ENCODE measurements around the gene NDUFS1. TPM values are rescaled to one million over a fixed set of nuclear protein-coding genes. Genes with fewer than 3 reads are reported as not detected.

The NDUFS1 gene
- total and polyA plus RNA-seq, 2 of the 8 experiments (the other 6 are each of a cell fraction or from before 2014, with no cell fraction given): 42.1 to 97.0 TPM

DNA sequence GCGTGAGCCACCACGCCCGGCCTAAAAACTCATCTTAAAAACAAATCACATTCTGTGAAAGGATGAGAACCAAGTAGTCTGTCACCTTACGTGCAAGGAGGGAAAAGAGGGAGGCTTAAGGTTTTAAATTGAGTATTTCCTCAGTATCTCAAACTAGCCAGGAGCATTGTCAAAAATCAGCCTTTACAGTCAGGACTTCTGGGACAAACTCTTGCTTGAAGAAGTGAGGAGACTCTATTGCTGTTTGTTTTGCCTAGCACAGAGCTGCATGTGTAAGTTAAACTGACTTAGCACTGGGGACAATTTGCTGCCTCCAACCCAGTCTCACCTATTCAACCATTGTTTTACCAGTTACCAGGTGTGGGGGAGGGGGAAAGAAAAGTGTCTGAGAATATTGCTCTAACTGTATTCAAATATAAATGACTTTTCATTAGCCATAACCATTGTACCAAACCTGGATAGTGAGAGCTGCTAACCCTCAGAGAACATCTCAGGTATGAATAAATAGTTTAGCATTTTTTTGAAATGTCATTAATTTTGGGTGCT, 76.9 kb downstream of the NDUFS1 start:
- no peaks in the 10 kb centered on the region; a peak in 1 of 8 replicates for H3K36me3 ChIP-seq (ENCODE audit: control insufficient read depth in 2 of 4, insufficient read depth in 4 of 4, low read length in 3 of 4)
- H2BK15ac ChIP-seq (ENCODE audit: low read length): no peak overlapping the region
- H4K91ac ChIP-seq (replicated peaks; ENCODE audit: insufficient read length, low read length): peak overlapping the region; percentile 91
- no peak overlapping the region for H4K8ac ChIP-seq (ENCODE audit: extremely low read depth, insufficient read depth, low read length)
- H3K4me2 ChIP-seq (ENCODE audit: insufficient read depth in 1 of 2, low read depth in 2 of 2, low read length in 2 of 2): peak overlapping the region; percentile 75 to 90
- H4K5ac ChIP-seq (ENCODE audit: insufficient read length, low read depth, low read length): peak overlapping the region; percentile 91
- no peak overlapping the region for H2AFZ ChIP-seq (ENCODE audit: low read length)
- H4K20me1 ChIP-seq (replicated peaks in 1 of 2; ENCODE audit: control insufficient read depth in 1 of 2, insufficient read depth in 2 of 2, low read length in 2 of 2): no peaks in the 10 kb centered on the region
- H3K27ac ChIP-seq (ENCODE audit: low read depth, low read length): peak overlapping the region; percentile 73; the same call in 1 of the 2 replicates
- POLR2A ChIA-PET (ENCODE audit: partially characterized antibody): interaction anchor here (1.0 to 3.5 kb wide), 5 partner anchors 10 to 110 kb away, joined by 3 to 34 read pairs (median 5); partner anchors contain the start of genes EEF1B2 and NDUFS1
- H3K79me2 ChIP-seq (ENCODE audit: control insufficient read depth in 1 of 2, insufficient read depth in 2 of 2, low read length in 2 of 2): peaks cover 0 to 69% of the 10 kb centered on the region in 2 experiments; a peak in 3 of 4 replicates
- peak overlapping the region; percentile 96 for H2BK120ac ChIP-seq (replicated peaks; ENCODE audit: low read depth, low read length)
- no peak overlapping the region for H3K14ac ChIP-seq (ENCODE audit: insufficient read length)
- peaks cover 8% of the 10 kb centered on the region for H3K23me2 ChIP-seq (ENCODE audit: low read depth, low read length)
- H3K9me3 ChIP-seq (ENCODE audit: insufficient read depth in 2 of 2, low read depth in 1 of 2, low read length in 1 of 2): no peaks in the 10 kb centered on the region
- no peak overlapping the region for H3K56ac ChIP-seq (replicated peaks; ENCODE audit: insufficient read length, low read depth, low read length)
- peak overlapping the region; percentile 3 to 99 (median 94); a peak in 6 of 8 replicates for H3K4me3 ChIP-seq (ENCODE audit: extremely low read depth in 1 of 4, insufficient read depth in 2 of 4, low read depth in 3 of 4, low read length in 4 of 4)
- no peaks in the 10 kb centered on the region; the same call in 1 of the 2 replicates for H3K79me1 ChIP-seq (ENCODE audit: low read depth, low read length)
- peak overlapping the region; percentile 63 for H3K4ac ChIP-seq (replicated peaks; ENCODE audit: insufficient read length, low read depth, low read length)
- CTCF ChIA-PET (ENCODE audit: partially characterized antibody): interaction anchor here (2.2 kb wide), 1 partner anchor 77 kb away, joined by 6 read pairs; no protein-coding TSS in a partner anchor
- peaks cover 4 to 25% (median 18%) of the 10 kb centered on the region in 4 experiments; a peak in 6 of 7 replicates for H3K4me1 ChIP-seq (replicated peaks in 1 of 4; ENCODE audit: control insufficient read depth in 3 of 4, insufficient read depth in 4 of 4, low read length in 3 of 4)
- no peak for DNase-seq (ENCODE audit: low read depth in 1 of 2, low spot score in 2 of 2)
- peak overlapping the region in 2 of 4 experiments; percentile 37 to 49; a peak in 3 of 7 replicates for H3K9ac ChIP-seq (replicated peaks in 1 of 4; ENCODE audit: extremely low read depth in 1 of 4, low read depth in 3 of 4, low read length in 3 of 4)
- H3K18ac ChIP-seq (ENCODE audit: extremely low read depth, low read length): peak overlapping the region; percentile 82
- H2BK20ac ChIP-seq (ENCODE audit: low read length): peak overlapping the region; percentile 51; the same call in 1 of the 2 replicates
- H2BK12ac ChIP-seq (ENCODE audit: low read depth, low read length): peak overlapping the region; percentile 61; the same call in 1 of the 2 replicates
- no peak overlapping the region for H2AK5ac ChIP-seq (ENCODE audit: low read depth, low read length)
- H3K23ac ChIP-seq (ENCODE audit: insufficient read length): no peak overlapping the region
- H3K27me3 ChIP-seq (replicated peaks in 1 of 4; ENCODE audit: control insufficient read depth in 3 of 4, extremely low read depth in 1 of 4, insufficient read depth in 3 of 4, low read length in 3 of 4): no peaks in the 10 kb centered on the region
- peak overlapping the region; percentile 69; the same call in 1 of the 2 replicates for H2BK5ac ChIP-seq (ENCODE audit: low read depth, low read length)
- FAIRE-seq: no peak
- 78% methylated on average over 4 of the region's 4 CpGs; no CpG with 5 or more reads in 1 of the 2 experiments for whole genome bisulfite sequencing, 2 experiments (ENCODE audit: extremely low coverage in 1 of 2, insufficient coverage in 1 of 2, insufficient read length in 1 of 2, insufficient replicate concordance in 2 of 2, low coverage in 1 of 2, low lambda C conversion rate in 2 of 2, missing lambda C conversion rate in 1 of 2)
- no peak for TF ChIP-seq SP4 (IDR thresholded peaks at IDR 0.05; ENCODE audit: low read length)
- TF ChIP-seq, protein P1, sequence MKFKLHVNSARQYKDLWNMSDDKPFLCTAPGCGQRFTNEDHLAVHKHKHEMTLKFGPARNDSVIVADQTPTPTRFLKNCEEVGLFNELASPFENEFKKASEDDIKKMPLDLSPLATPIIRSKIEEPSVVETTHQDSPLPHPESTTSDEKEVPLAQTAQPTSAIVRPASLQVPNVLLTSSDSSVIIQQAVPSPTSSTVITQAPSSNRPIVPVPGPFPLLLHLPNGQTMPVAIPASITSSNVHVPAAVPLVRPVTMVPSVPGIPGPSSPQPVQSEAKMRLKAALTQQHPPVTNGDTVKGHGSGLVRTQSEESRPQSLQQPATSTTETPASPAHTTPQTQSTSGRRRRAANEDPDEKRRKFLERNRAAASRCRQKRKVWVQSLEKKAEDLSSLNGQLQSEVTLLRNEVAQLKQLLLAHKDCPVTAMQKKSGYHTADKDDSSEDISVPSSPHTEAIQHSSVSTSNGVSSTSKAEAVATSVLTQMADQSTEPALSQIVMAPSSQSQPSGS (IDR thresholded peaks at IDR 0.05; ENCODE audit: low read length): no peak
- no peak for TF ChIP-seq HDAC2 (IDR thresholded peaks at IDR 0.05; ENCODE audit: borderline replicate concordance in 1 of 2, low read depth in 2 of 2, low read length in 2 of 2)
- no peak for TF ChIP-seq EP300 (IDR thresholded peaks at IDR 0.05; ENCODE audit: borderline replicate concordance in 1 of 2, low read depth in 2 of 2, low read length in 2 of 2)
- no peak for TF ChIP-seq SRF (IDR thresholded peaks at IDR 0.05; ENCODE audit: low read depth, low read length)
- TF ChIP-seq CEBPB (IDR thresholded peaks at IDR 0.05; ENCODE audit: low read depth, low read length): no peak
- no peak for TF ChIP-seq POU5F1 (IDR thresholded peaks at IDR 0.05; ENCODE audit: low read depth, low read length)
- TF ChIP-seq TBP (IDR thresholded peaks at IDR 0.05; ENCODE audit: low read depth, low read length): no peak
- TF ChIP-seq POLR2A (IDR thresholded peaks at IDR 0.05; ENCODE audit: control extremely low read depth in 1 of 2, low read depth in 2 of 2, low read length in 2 of 2): peak in 1 of 2 experiments; percentile 63; a peak in 2 of 3 replicates
- TF ChIP-seq RBBP5 (IDR thresholded peaks at IDR 0.05; ENCODE audit: borderline replicate concordance, low read depth, low read length): no peak

Data from H1 (cell line).